HFFc6 (cell line): ENCODE results near the gene ADAMTS15. TPM values are rescaled to one million over a fixed set of nuclear protein-coding genes. Genes with fewer than 3 reads are reported as not detected.
A peak's percentile ranks its signal among the peaks of the same experiment; 100 is the strongest.

Experiments
- DNase-seq: peaks from one replicate; pipeline ENCODE4 v3.0.0-alpha.2; 2018
- H3K27ac Mint-ChIP-seq: 2 replicates; pipeline ENCODE4 v1.8.0; 2020; ENCODE audit warnings: mild to moderate bottlenecking, mixed read lengths
- H3K27me3 Mint-ChIP-seq: 2 replicates; pipeline ENCODE4 v1.8.0; 2021; ENCODE audit warnings: mild to moderate bottlenecking, moderate library complexity, mixed read lengths; ENCODE audit not compliant: insufficient read depth
- H3K36me3 Mint-ChIP-seq: 2 replicates; pipeline ENCODE4 v1.8.0; 2021; ENCODE audit warnings: low read depth, mixed read lengths
- H3K4me1 Mint-ChIP-seq: 2 replicates; pipeline ENCODE4 v1.8.0; 2020; ENCODE audit warnings: low read depth, mixed read lengths
- H3K4me3 Mint-ChIP-seq: 2 replicates; pipeline ENCODE4 v1.8.0; 2020; ENCODE audit warnings: mild to moderate bottlenecking, moderate library complexity, mixed read lengths
- H3K9me3 Mint-ChIP-seq: 2 replicates; pipeline ENCODE4 v1.8.0; 2020; ENCODE audit warnings: mild to moderate bottlenecking, mixed read lengths
- total RNA-seq, 6 experiments: library from RNA; stranded (reverse); fragmentation: NEBNext Ultra II Directional; extraction: Animal tissue kit (Norgen Biotek cat#: 25700); gene quantifications; 2 replicates in 1 of 6; 3 replicates in 5 of 6; pipeline ENCODE4 v1.2.3, GENCODE V29; 2021
- TF ChIP-seq, protein P1 (sequence below): fragments of 200-600 bp; sonication (generic); IDR thresholded peaks from 2 replicates; pipeline ENCODE4 v1.5.0; 2021; ENCODE audit warnings: antibody characterized with exemption, mild to moderate bottlenecking

ADAMTS15 gene
- total RNA-seq, 6 experiments from 2014 or later = 0.21 to 1.1 (median 0.94) TPM

DNA sequence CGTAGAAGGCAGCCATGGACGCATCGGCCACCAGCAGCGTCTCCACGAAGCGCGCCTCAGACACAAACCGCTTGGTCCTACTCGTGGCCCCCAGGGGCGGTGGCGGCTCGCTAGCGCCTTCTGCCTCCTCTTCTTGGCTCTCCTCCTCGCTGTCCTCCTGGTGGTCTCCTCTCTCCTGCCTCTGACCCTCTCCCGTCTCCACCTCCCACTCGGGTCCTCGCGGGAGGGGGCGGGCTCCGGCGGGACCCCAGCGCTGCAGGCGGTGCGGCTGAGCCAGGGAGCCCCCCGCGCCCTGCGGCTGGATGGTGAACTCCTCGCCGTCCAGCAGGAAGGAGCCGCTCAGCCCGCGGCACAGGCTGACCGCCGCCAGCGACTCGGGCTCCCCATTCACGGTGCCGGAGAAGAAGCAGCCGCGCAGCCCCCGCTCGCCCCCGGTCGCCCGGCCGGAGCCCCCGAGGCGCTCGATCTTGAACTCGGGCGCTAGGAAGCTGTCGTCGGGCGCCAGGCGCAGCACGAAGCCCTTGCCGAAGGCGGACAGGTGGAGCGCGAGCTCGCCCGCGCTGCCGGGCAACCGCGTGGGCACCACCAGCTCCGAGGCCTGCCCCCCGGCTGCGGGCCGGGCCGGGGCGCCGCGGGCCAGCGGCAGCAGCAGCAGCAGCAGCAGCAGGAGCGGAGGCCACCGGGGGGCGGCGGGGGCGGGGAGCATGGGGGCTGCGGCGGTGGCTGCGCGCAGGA lies 20.7 kb upstream of the ADAMTS15 start:
- TF ChIP-seq, protein P1, sequence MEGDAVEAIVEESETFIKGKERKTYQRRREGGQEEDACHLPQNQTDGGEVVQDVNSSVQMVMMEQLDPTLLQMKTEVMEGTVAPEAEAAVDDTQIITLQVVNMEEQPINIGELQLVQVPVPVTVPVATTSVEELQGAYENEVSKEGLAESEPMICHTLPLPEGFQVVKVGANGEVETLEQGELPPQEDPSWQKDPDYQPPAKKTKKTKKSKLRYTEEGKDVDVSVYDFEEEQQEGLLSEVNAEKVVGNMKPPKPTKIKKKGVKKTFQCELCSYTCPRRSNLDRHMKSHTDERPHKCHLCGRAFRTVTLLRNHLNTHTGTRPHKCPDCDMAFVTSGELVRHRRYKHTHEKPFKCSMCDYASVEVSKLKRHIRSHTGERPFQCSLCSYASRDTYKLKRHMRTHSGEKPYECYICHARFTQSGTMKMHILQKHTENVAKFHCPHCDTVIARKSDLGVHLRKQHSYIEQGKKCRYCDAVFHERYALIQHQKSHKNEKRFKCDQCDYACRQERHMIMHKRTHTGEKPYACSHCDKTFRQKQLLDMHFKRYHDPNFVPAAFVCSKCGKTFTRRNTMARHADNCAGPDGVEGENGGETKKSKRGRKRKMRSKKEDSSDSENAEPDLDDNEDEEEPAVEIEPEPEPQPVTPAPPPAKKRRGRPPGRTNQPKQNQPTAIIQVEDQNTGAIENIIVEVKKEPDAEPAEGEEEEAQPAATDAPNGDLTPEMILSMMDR = peak; percentile 21; the same call in 1 of the 2 replicates
- peaks cover 62% of the 10 kb centered on the region for H3K27me3 Mint-ChIP-seq
- DNase-seq = no peak
- no peaks in the 10 kb centered on the region for H3K36me3 Mint-ChIP-seq
- no peaks in the 10 kb centered on the region for H3K9me3 Mint-ChIP-seq
- peaks cover 14% of the 10 kb centered on the region for H3K4me1 Mint-ChIP-seq
- H3K4me3 Mint-ChIP-seq = no peak overlapping the region
- H3K27ac Mint-ChIP-seq = no peak overlapping the region

DNA sequence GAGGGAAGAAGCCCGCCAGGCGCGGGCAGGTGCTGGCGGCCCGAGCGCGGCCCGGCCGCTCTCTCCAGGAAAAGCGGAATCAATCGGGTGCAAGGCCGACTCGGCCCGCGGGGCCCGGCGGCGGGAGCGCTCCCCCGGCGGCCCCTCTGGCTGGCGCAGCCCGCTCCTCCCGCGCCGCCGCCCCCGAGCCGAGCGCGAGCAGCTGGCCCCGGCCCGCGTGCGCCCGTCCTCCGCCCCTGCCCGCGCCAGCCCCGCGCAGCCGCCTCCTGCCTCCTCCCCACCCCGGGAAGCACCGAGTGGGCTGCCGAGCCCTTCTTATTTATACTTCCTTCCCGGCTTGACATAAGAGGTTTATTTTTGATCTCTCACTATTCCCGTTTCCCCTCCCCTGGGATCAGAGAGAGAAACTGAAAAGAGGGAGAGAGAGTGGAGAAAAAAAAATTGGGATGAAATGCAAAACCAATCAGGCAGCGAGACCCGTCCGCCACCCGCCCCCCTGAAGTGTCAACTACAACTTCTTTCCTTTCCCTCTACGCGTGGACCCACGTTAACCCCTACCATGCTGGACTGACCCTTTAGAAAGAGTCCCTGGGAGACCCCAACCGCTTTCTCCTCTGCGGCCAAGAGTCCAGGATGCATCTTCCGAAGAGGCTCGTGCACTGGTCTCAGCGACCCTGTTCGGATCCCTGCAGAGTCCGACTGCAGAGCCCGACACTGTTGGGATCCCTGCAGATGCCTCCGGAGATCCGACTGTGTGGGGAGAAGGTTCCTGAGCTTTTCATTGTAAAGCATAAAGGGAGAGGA lies 19.9 kb upstream of the ADAMTS15 start, which contains the start of gene ADAMTS8:
ADAMTS8 (minus strand) TSS at position 294 of the 804 bp plus-strand sequence. CDS start 323 bp downstream, outside the sequence.
- Mint-ChIP-seq H3K27ac (no peak within 1 kb of the TSS), H3K36me3 (no peaks in the 10 kb centered on the region), H3K4me3 (peak within 1 kb of the TSS; percentile 69), H3K27me3 (peaks cover 57% of the 10 kb centered on the region), H3K4me1 (peaks cover 14% of the 10 kb centered on the region), H3K9me3 (no peaks in the 10 kb centered on the region)
- TF ChIP-seq, protein P1 = no peak
- no peak for DNase-seq

DNA sequence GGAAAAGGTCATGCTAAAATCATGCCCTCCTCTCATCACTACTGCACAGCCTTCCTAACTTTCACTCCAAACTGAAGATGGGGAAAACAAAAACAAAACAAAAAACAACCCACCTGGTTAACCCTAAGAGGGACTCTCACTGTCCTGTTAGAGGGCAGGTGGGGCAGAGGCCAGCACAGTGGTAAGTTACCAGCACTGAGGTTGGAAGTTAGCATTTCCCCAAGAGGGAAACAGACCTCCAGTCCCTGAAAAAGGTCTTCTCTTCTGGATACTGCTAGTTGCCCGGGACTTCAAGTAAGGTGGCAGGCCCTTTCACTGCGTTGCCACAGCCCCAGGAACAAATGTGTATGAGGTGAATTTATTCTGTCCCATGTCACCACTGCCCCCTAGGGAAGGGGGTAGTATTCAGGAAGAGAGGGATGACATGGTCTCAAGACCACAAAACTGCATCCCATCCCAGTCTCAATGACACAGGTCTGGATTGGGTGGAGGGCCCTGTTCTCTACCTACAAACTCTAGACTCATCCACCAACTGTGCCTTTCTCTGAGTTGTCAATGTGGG lies 19.2 kb upstream of the ADAMTS15 start:
- H3K9me3 Mint-ChIP-seq = no peaks in the 10 kb centered on the region
- peak overlapping the region; percentile 41; the same call in 1 of the 2 replicates for H3K4me3 Mint-ChIP-seq
- H3K27ac Mint-ChIP-seq = no peak overlapping the region
- peaks cover 53% of the 10 kb centered on the region for H3K27me3 Mint-ChIP-seq
- peaks cover 14% of the 10 kb centered on the region for H3K4me1 Mint-ChIP-seq
- TF ChIP-seq, protein P1 = peak; percentile 24; the same call in 1 of the 2 replicates
- H3K36me3 Mint-ChIP-seq = no peaks in the 10 kb centered on the region
- no peak for DNase-seq

DNA sequence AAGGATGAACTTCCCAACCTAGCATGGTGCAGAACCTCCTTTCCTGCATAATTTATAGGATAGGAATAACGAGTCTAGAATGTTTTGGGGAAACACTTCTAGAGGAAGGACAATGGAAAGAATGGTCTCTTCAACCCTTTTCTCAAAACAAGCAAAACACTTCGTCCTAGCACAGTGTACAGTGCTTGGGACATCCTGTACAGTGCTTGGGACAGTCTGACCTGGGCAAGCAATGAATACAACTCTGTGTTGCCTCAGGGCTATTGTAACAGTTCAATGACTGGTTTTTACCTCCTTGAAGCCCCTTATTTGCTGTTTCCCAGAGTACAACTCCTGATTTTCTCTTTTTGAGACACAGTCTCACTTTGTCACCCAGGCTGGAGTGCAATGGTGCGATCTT lies 18.5 kb upstream of the ADAMTS15 start:
- TF ChIP-seq, protein P1 = no peak
- Mint-ChIP-seq H3K27me3 (peaks cover 46% of the 10 kb centered on the region), H3K9me3 (no peaks in the 10 kb centered on the region), H3K36me3 (no peaks in the 10 kb centered on the region), H3K4me3 (no peak overlapping the region), H3K4me1 (peaks cover 14% of the 10 kb centered on the region), H3K27ac (no peak overlapping the region)
- DNase-seq = no peak

DNA sequence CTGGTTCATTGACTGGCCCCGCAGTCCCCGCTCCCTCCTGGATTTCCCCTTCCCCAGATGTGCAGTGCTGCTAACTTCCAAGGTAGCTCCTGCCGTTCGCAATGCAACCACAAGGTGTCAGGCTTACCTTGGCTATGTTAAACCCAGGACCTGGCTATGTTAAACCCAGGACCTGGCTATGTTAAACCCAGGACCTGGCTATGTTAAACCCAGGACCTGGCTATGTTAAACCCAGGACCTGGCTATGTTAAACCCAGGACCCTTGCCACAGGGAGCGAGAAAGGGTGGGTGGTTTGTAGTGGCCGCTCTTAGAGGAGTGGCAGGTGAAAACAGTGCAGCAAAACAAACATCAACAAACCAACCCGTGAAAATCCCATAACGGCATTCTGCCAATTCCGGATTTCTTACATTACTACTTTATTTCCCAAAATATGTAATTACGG lies 17.1 kb upstream of the ADAMTS15 start:
- Mint-ChIP-seq H3K4me1 (peaks cover 14% of the 10 kb centered on the region), H3K9me3 (no peaks in the 10 kb centered on the region), H3K36me3 (no peaks in the 10 kb centered on the region), H3K27ac (no peak overlapping the region), H3K4me3 (no peak overlapping the region), H3K27me3 (peaks cover 34% of the 10 kb centered on the region)
- DNase-seq = peak; percentile 40
- TF ChIP-seq, protein P1 = peak; percentile 77
